Esophagus squamous epithelium (tissue), 4 donors: ENCODE results near the gene FRMPD4.

ENCODE experiments used
- POLR2A ChIP-seq, 4 donors: fragments of 450-650 bp; IDR thresholded peaks; one replicate each; pipeline ENCODE4 v1.6.1; 2017; ENCODE audit warnings: antibody characterized with exemption in 4 of 4, mild to moderate bottlenecking in 4 of 4, moderate library complexity in 3 of 4
- TF ChIP-seq, protein P1 (sequence below), 6 experiments: fragments of 450-650 bp in 4 of 6; fragments of 200-600 bp in 2 of 6; sonication (generic) in 2 of 6; IDR thresholded peaks; one replicate each; pipeline ENCODE4 v1.5.1; 2016 to 2019; ENCODE audit warnings: antibody characterized with exemption in 6 of 6, mild to moderate bottlenecking in 4 of 6, moderate library complexity in 4 of 6

DNA sequence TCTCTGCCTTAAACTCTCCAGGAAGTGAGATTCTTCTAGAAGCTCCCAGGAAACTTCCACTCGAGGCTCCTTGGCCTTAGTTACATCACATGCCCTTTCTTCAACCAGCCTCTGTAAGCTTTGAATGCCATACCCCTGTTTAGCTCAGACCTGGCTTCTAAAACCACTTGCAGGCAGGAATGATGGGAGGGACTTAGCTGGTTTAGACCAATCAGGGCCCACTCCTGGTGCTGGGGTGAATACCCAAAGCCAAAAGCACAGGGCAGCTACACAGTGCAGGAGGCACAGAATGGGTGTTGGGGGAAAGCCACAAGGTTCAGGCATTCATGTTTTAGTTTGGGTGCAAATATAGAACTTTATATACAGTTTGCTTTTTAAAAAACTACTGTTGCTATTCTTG is 296.2 kb downstream of the FRMPD4 start:
- TF ChIP-seq, protein P1, sequence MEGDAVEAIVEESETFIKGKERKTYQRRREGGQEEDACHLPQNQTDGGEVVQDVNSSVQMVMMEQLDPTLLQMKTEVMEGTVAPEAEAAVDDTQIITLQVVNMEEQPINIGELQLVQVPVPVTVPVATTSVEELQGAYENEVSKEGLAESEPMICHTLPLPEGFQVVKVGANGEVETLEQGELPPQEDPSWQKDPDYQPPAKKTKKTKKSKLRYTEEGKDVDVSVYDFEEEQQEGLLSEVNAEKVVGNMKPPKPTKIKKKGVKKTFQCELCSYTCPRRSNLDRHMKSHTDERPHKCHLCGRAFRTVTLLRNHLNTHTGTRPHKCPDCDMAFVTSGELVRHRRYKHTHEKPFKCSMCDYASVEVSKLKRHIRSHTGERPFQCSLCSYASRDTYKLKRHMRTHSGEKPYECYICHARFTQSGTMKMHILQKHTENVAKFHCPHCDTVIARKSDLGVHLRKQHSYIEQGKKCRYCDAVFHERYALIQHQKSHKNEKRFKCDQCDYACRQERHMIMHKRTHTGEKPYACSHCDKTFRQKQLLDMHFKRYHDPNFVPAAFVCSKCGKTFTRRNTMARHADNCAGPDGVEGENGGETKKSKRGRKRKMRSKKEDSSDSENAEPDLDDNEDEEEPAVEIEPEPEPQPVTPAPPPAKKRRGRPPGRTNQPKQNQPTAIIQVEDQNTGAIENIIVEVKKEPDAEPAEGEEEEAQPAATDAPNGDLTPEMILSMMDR (IDR thresholded peaks at IDR 0.05), result no peak
- TF ChIP-seq POLR2A (IDR thresholded peaks at IDR 0.05), result no peak
